RWPE2 (cell line): ENCODE data around the gene IL21R.
"Not testable (repeated sequence)": the region's sequence is repeated elsewhere in the genome, so short reads cannot be mapped to it uniquely, and the experiment has no call there.

Source experiments
- ATAC-seq: fragments of 200-7000 bp; cut with Tn5 transposase; 3 replicates; pipeline ENCODE4 v1.9.1; 2021; ENCODE audit warnings: low read depth
- DNase-seq: peaks from one replicate; pipeline ENCODE4 v3.0.0-alpha.2; 2020; ENCODE audit warnings: low spot score
- H3K27ac ChIP-seq: fragments of 450-650 bp; 2 replicates; pipeline ENCODE4 v1.5.1; 2017; ENCODE audit warnings: mild to moderate bottlenecking; ENCODE audit not compliant: poor library complexity, severe bottlenecking
- H3K27me3 ChIP-seq: fragments of 250-450 bp; sonication (Bioruptor Pico); 2 replicates; pipeline ENCODE4 v1.5.1; 2021; ENCODE audit warnings: mild to moderate bottlenecking, moderate library complexity; ENCODE audit not compliant: insufficient read depth, poor library complexity, severe bottlenecking
- H3K36me3 ChIP-seq: fragments of 250-450 bp; sonication (Bioruptor Pico); 2 replicates; pipeline ENCODE4 v1.5.1; 2020; ENCODE audit warnings: low read depth, mild to moderate bottlenecking, moderate library complexity
- H3K4me1 ChIP-seq: fragments of 250-450 bp; sonication (Bioruptor Pico); 2 replicates; pipeline ENCODE4 v1.5.1; 2021; ENCODE audit warnings: mild to moderate bottlenecking, moderate library complexity; ENCODE audit not compliant: insufficient read depth, poor library complexity, severe bottlenecking
- H3K4me3 ChIP-seq: fragments of 250-450 bp; sonication (Bioruptor Pico); 2 replicates; pipeline ENCODE4 v1.5.1; 2021; ENCODE audit warnings: mild to moderate bottlenecking, moderate library complexity; ENCODE audit not compliant: severe bottlenecking
- H3K9me3 ChIP-seq: fragments of 250-450 bp; sonication (Bioruptor Pico); 2 replicates; pipeline ENCODE4 v1.5.1; 2021; ENCODE audit warnings: mild to moderate bottlenecking, moderate library complexity; ENCODE audit not compliant: severe bottlenecking
- CTCF ChIP-seq: fragments of 450-650 bp; IDR thresholded peaks from one replicate; pipeline ENCODE4 v1.5.1; 2017; ENCODE audit warnings: mild to moderate bottlenecking, moderate library complexity; ENCODE audit not compliant: poor library complexity, severe bottlenecking

Gene IL21R

GRCh38 chr16:27431773-27432532 lies 30.0 kb downstream of the IL21R start:
- Histone ChIP-seq H3K27ac (no peak overlapping the region), H3K4me1 (no peaks in the 10 kb centered on the region), H3K4me3 (no peak overlapping the region), H3K36me3 (no peaks in the 10 kb centered on the region), H3K27me3 (no peaks in the 10 kb centered on the region), H3K9me3 (no peaks in the 10 kb centered on the region)
- DNase-seq (no peak), ATAC-seq (peak; percentile 68)
- no peak for TF ChIP-seq CTCF

GRCh38 chr16:27432558-27432957 lies 30.6 kb downstream of the IL21R start:
- no peaks in the 10 kb centered on the region for H3K4me1 ChIP-seq
- DNase-seq: no peak
- no peak for TF ChIP-seq CTCF
- H3K9me3 ChIP-seq: no peaks in the 10 kb centered on the region
- H3K36me3 ChIP-seq: no peaks in the 10 kb centered on the region
- no peak overlapping the region for H3K27ac ChIP-seq
- peak; percentile 77 for ATAC-seq
- no peak overlapping the region for H3K4me3 ChIP-seq
- no peaks in the 10 kb centered on the region for H3K27me3 ChIP-seq

GRCh38 chr16:27433191-27433590 lies 31.2 kb downstream of the IL21R start:
- not testable (repeated sequence) for ATAC-seq, H3K4me1 ChIP-seq

GRCh38 chr16:27433636-27434035 lies 31.7 kb downstream of the IL21R start:
- no peak overlapping the region for H3K27ac ChIP-seq
- H3K36me3 ChIP-seq: no peaks in the 10 kb centered on the region
- H3K9me3 ChIP-seq: no peaks in the 10 kb centered on the region
- no peak for TF ChIP-seq CTCF
- ATAC-seq (no peak), DNase-seq (no peak)
- no peaks in the 10 kb centered on the region for H3K27me3 ChIP-seq
- no peak overlapping the region for H3K4me3 ChIP-seq
- no peaks in the 10 kb centered on the region for H3K4me1 ChIP-seq

More at GRCh38 chr16:27433191-27433590, 31.2 kb downstream of the IL21R start:
- not testable (repeated sequence) for H3K27ac ChIP-seq, H3K9me3 ChIP-seq, H3K36me3 ChIP-seq, H3K27me3 ChIP-seq, H3K4me3 ChIP-seq
- DNase-seq: peak; percentile 3

GRCh38 chr16:27434141-27435051 lies 32.4 kb downstream of the IL21R start:
- no peaks in the 10 kb centered on the region for H3K36me3 ChIP-seq

GRCh38 chr16:27435146-27435545 lies 33.2 kb downstream of the IL21R start:
- not testable (repeated sequence) for ATAC-seq, H3K27me3 ChIP-seq, H3K4me1 ChIP-seq, H3K4me3 ChIP-seq, H3K27ac ChIP-seq, H3K9me3 ChIP-seq, H3K36me3 ChIP-seq
- DNase-seq: peak; percentile 21

More at GRCh38 chr16:27434141-27435051, 32.4 kb downstream of the IL21R start:
- H3K27ac ChIP-seq: no peak overlapping the region
- H3K27me3 ChIP-seq: no peaks in the 10 kb centered on the region
- no peaks in the 10 kb centered on the region for H3K9me3 ChIP-seq
- TF ChIP-seq CTCF: no peak
- no peaks in the 10 kb centered on the region for H3K4me1 ChIP-seq
- DNase-seq: no peak
- no peak for ATAC-seq
- H3K4me3 ChIP-seq: no peak overlapping the region
